MM.1S (cell line): ENCODE data around the gene KLK1.

Experiments
- DNase-seq: peaks from one replicate; pipeline ENCODE4 v3.0.0-alpha.2; 2015
- H2AFZ ChIP-seq: fragments of 300-600 bp; sonication (generic); 2 replicates; pipeline ENCODE4 v1.6.0; 2016; ENCODE audit warnings: antibody characterized with exemption, low read length
- H3F3A ChIP-seq: fragments of 300-600 bp; sonication (generic); 2 replicates; pipeline ENCODE4 v1.6.1; 2016; ENCODE audit warnings: mild to moderate bottlenecking, antibody characterized with exemption, low read length, moderate library complexity, mixed read lengths; ENCODE audit not compliant: insufficient read depth
- H3K27ac ChIP-seq: fragments of 300-600 bp; sonication (generic); 2 replicates; pipeline ENCODE4 v1.5.1; 2016; ENCODE audit warnings: mild to moderate bottlenecking, low read length
- H3K27me3 ChIP-seq: fragments of 300-600 bp; sonication (generic); replicated peaks from 2 replicates; pipeline ENCODE4 v1.6.0; 2016; ENCODE audit warnings: low read length; ENCODE audit not compliant: insufficient read depth
- H3K36me3 ChIP-seq: fragments of 300-600 bp; sonication (generic); replicated peaks from 2 replicates; pipeline ENCODE4 v1.6.1; 2016; ENCODE audit warnings: mild to moderate bottlenecking, low read length, mixed read lengths; ENCODE audit not compliant: insufficient read depth
- H3K4me1 ChIP-seq: fragments of 300-600 bp; sonication (generic); 2 replicates; pipeline ENCODE4 v1.6.1; 2016; ENCODE audit warnings: low read length, mixed read lengths
- H3K4me2 ChIP-seq: fragments of 300-600 bp; sonication (generic); 2 replicates; pipeline ENCODE4 v1.6.0; 2016; ENCODE audit warnings: low read depth, low read length
- H3K4me3 ChIP-seq: fragments of 300-600 bp; sonication (generic); 2 replicates; pipeline ENCODE4 v1.5.1; 2016; ENCODE audit warnings: low read length, mixed read lengths
- H3K79me2 ChIP-seq: fragments of 300-600 bp; sonication (generic); 2 replicates; pipeline ENCODE4 v1.6.1; 2016; ENCODE audit warnings: mixed run types, low read length, mixed read lengths
- H3K9ac ChIP-seq: fragments of 300-600 bp; sonication (generic); 2 replicates; pipeline ENCODE4 v1.6.1; 2016; ENCODE audit warnings: low read length, mixed read lengths
- H3K9me2 ChIP-seq: fragments of 300-600 bp; sonication (generic); replicated peaks from 2 replicates; pipeline ENCODE4 v1.6.1; 2016; ENCODE audit warnings: mild to moderate bottlenecking, low read length, mixed read lengths; ENCODE audit not compliant: insufficient read depth
- H3K9me3 ChIP-seq: fragments of 300-600 bp; sonication (generic); replicated peaks from 2 replicates; pipeline ENCODE4 v1.6.1; 2016; ENCODE audit warnings: mild to moderate bottlenecking, low read length, mixed read lengths; ENCODE audit not compliant: insufficient read depth
- H4K20me1 ChIP-seq: fragments of 300-600 bp; sonication (generic); 2 replicates; pipeline ENCODE4 v1.6.1; 2016; ENCODE audit warnings: mild to moderate bottlenecking, low read length, moderate library complexity, mixed read lengths; ENCODE audit not compliant: insufficient read depth
- CTCF ChIP-seq: fragments of 300-600 bp; sonication (generic); IDR thresholded peaks from 2 replicates; pipeline ENCODE4 v1.5.1; 2016; ENCODE audit warnings: antibody characterized with exemption, low read length, mixed read lengths
- EZH2 ChIP-seq: fragments of 300-600 bp; sonication (generic); optimal IDR thresholded peaks from 2 replicates; pipeline ENCODE3; 2017; ENCODE audit warnings: low read depth, mild to moderate bottlenecking, antibody characterized with exemption, low read length, mixed read lengths
- EZH2phosphoT487 ChIP-seq: fragments of 300-600 bp; sonication (generic); IDR thresholded peaks from 2 replicates; pipeline ENCODE4 v1.6.1; 2018; ENCODE audit warnings: antibody characterized with exemption, low read length

KLK1 gene

DNA sequence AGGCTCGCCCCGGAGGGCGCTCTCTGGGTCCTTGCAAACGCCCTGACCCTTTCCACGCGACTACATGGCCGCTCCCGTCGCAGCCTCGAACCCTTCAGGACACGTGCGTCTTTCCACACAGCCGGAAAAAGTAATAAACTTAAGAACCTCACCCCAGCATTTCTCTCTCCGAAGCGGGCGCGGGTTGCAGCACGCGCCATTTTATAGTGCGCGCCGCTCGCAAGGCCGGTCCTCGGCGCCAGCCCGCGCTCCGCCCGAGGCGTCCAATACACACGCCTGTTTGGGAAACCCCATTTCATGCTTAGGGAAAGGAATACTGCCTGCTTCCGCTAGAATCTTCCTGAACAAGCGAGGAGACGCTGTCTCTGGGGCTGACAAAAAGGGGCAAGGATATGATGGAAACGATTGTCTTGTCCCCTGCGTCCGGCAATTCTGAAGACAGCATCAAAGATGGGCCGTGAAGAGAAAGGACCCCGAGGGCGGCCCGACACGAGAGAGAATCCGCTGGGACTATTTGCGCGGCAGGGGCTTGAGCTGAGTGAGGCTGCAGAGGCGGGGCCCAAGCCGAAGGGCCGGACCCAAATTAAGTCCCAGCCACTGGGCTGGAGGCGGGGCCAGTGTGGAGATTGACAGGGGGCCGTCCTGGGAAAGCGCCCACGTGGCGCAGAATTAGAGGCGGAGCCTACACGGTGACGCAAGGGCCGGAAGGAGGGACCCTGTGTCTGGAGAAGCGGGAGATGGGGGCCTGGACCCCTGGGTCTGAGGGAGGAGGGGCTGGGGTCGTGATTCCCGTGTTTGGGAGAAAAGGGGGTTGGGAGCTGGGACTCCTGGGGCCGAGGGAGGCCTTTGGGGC lies 18.9 kb downstream of the KLK1 start:
- peak overlapping the region; percentile 83 for H3K4me2 ChIP-seq
- peak overlapping the region; percentile 74 for H2AFZ ChIP-seq
- DNase-seq: peak; percentile 99
- no peaks in the 10 kb centered on the region for H3K9me2 ChIP-seq
- H3F3A ChIP-seq: peaks cover 3% of the 10 kb centered on the region; the same call in 1 of the 2 replicates
- peaks cover 10% of the 10 kb centered on the region for H3K27me3 ChIP-seq
- TF ChIP-seq EZH2phosphoT487: no peak
- 0 out of 2 replicates have a peak, but pooled peaks cover 3% of the 10 kb centered on the region for H3K36me3 ChIP-seq
- peaks cover 7% of the 10 kb centered on the region; the same call in 1 of the 2 replicates for H3K4me1 ChIP-seq
- peaks cover 12% of the 10 kb centered on the region for H4K20me1 ChIP-seq
- peak overlapping the region; percentile 94 for H3K9ac ChIP-seq
- peaks cover 39% of the 10 kb centered on the region for H3K79me2 ChIP-seq
- H3K27ac ChIP-seq: peak overlapping the region; percentile 89
- peak overlapping the region; percentile 92 for H3K4me3 ChIP-seq
- H3K9me3 ChIP-seq: no peaks in the 10 kb centered on the region

DNA sequence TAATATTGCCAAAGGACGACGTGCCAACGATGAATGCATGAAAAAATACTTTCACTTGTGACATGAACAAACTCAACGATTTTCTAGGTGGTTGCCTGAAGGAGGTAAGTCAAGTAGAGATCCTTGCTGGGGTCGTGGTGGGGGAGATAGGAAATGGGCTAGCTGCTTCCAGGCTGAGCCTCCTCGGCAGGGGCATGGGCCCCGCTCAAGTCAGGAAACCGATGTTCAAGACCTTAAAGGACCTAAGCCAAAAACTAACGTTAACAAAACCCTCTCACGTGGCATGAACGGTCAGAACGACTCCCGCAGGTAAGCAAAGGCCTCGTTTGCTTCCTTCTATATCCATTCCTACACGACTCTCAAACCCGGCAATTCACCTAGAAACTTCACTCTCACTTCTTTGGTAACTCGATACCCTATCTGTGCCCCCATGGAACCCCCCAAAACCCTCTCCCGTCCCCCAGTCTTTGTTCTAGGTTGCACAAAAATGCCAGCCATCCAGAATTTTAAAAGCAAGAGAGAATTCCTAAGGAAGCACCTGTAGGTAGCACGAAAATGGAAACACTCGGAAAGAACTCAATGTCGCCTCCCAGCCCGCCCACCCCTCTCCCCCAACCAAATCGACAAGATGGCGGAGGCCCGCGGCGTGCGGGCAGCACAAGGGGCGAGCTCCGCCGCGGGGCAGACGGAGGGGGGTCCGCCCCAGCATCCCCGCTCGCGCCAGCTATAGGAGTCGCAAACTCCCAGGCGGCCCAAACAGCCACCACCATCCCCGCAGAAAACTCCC lies 19.8 kb downstream of the KLK1 start:
- peaks cover 19% of the 10 kb centered on the region for H4K20me1 ChIP-seq
- peak overlapping the region; percentile 94 for H3K9ac ChIP-seq
- DNase-seq: peak; percentile 30
- H3K27ac ChIP-seq: peak overlapping the region; percentile 89
- 0 out of 2 replicates have a peak, but pooled peaks cover 3% of the 10 kb centered on the region for H3K36me3 ChIP-seq
- peak overlapping the region; percentile 83 for H3K4me2 ChIP-seq
- peak overlapping the region; percentile 40 for H2AFZ ChIP-seq
- H3K4me1 ChIP-seq: peaks cover 7% of the 10 kb centered on the region; the same call in 1 of the 2 replicates
- H3K79me2 ChIP-seq: peaks cover 47% of the 10 kb centered on the region
- H3K9me2 ChIP-seq: no peaks in the 10 kb centered on the region
- TF ChIP-seq EZH2 (no peak), CTCF (no peak), EZH2phosphoT487 (no peak)
- H3K9me3 ChIP-seq: no peaks in the 10 kb centered on the region
- peaks cover 8% of the 10 kb centered on the region for H3K27me3 ChIP-seq
- H3F3A ChIP-seq: peaks cover 3% of the 10 kb centered on the region; the same call in 1 of the 2 replicates
- peak overlapping the region; percentile 92 for H3K4me3 ChIP-seq

- Histone ChIP-seq H3K9me3 (no peaks in the 10 kb centered on the region), H3K27ac (no peak overlapping the region), H3K79me2 (peaks cover 47% of the 10 kb centered on the region), H4K20me1 (peaks cover 34% of the 10 kb centered on the region), H2AFZ (no peak overlapping the region), H3K4me1 (peaks cover 7% of the 10 kb centered on the region; the same call in 1 of the 2 replicates), H3K9ac (no peak overlapping the region), H3K36me3 (0 out of 2 replicates have a peak, but pooled peaks cover 5% of the 10 kb centered on the region), H3K27me3 (no peaks in the 10 kb centered on the region), H3K4me3 (no peak overlapping the region), H3K9me2 (no peaks in the 10 kb centered on the region), H3F3A (peaks cover 16% of the 10 kb centered on the region), H3K4me2 (no peak overlapping the region)
- no peak for TF ChIP-seq CTCF
- TF ChIP-seq EZH2: no peak
- TF ChIP-seq EZH2phosphoT487: no peak
- no peak for DNase-seq
Measured at GRCh38 chr19:50801107-50801506, 22.5 kb downstream of the KLK1 start.
